HG03064 (cell line): ENCODE data around the gene GNAT2.

ENCODE experiments used
- ATAC-seq: cut with Tn5 transposase; IDR thresholded peaks from one replicate; pipeline ENCODE4 v1.9.1; 2021; ENCODE audit warnings: low read depth; ENCODE audit not compliant: unreplicated experiment

The GNAT2 gene

GRCh38 chr1:109643385-109644230, 24.2 kb upstream of the GNAT2 start:
- ATAC-seq, result peak; percentile 84

GRCh38 chr1:109642626-109643025, 23.2 kb upstream of the GNAT2 start:
- no peak for ATAC-seq

GRCh38 chr1:109641861-109642260, 22.4 kb upstream of the GNAT2 start:
- no peak for ATAC-seq

GRCh38 chr1:109641078-109641740, 21.8 kb upstream of the GNAT2 start:
- ATAC-seq, result no peak

- no peak for ATAC-seq
Measured at GRCh38 chr1:109640285-109640865, 21.0 kb upstream of the GNAT2 start.

GRCh38 chr1:109639841-109640184, 20.4 kb upstream of the GNAT2 start:
- ATAC-seq, result no peak

GRCh38 chr1:109639063-109639840, 19.8 kb upstream of the GNAT2 start:
- ATAC-seq, result no peak

GRCh38 chr1:109637446-109637845, 18.0 kb upstream of the GNAT2 start:
- ATAC-seq, result no peak

- no peak for ATAC-seq
Measured at GRCh38 chr1:109636201-109636952, 17.0 kb upstream of the GNAT2 start.

- ATAC-seq, result no peak
Measured at GRCh38 chr1:109635862-109636200, 16.4 kb upstream of the GNAT2 start.

- no peak for ATAC-seq
Measured at GRCh38 chr1:109634771-109635750, 15.6 kb upstream of the GNAT2 start.

GRCh38 chr1:109634292-109634691, 14.9 kb upstream of the GNAT2 start:
- ATAC-seq, result no peak

GRCh38 chr1:109632671-109633346, 13.4 kb upstream of the GNAT2 start:
- no peak for ATAC-seq

GRCh38 chr1:109631513-109632505, 12.4 kb upstream of the GNAT2 start:
- no peak for ATAC-seq

- no peak for ATAC-seq
Measured at GRCh38 chr1:109630898-109631512, 11.6 kb upstream of the GNAT2 start.

GRCh38 chr1:109630081-109630897, 10.9 kb upstream of the GNAT2 start:
- no peak for ATAC-seq
